C1 segment of cervical spinal cord (tissue), 14 donors: ENCODE data around the gene SPATA3.
"Not testable (repeated sequence)": the region's sequence is repeated elsewhere in the genome, so short reads cannot be mapped to it uniquely, and the experiment has no call there.

ENCODE experiments used
- DNase-seq, 14 donors: peaks; one replicate each; lab custom pipeline; 2025; lab: John Stamatoyannopoulos, UW

Gene SPATA3

DNA sequence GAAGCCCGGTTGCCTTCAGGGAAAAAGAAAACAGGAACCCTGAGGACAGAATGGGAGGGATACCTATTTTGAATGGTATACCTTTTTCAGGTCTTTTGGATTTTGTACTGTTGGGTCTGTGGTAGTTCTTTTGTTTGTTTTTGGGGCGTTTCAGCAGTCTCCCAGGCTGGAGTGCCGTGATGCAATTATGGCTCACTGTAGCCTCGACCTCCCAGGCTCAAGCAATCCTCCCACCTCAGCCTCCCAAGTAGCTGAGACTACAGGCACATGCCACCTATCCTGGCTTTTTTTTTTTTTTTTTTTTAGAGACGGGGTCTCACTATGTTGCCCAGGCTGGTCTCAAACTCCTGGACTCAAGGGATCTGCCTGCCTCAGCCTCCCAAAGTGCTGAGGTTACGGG lies 27.6 kb upstream of the SPATA3 start:
- not testable (repeated sequence) for DNase-seq

DNA sequence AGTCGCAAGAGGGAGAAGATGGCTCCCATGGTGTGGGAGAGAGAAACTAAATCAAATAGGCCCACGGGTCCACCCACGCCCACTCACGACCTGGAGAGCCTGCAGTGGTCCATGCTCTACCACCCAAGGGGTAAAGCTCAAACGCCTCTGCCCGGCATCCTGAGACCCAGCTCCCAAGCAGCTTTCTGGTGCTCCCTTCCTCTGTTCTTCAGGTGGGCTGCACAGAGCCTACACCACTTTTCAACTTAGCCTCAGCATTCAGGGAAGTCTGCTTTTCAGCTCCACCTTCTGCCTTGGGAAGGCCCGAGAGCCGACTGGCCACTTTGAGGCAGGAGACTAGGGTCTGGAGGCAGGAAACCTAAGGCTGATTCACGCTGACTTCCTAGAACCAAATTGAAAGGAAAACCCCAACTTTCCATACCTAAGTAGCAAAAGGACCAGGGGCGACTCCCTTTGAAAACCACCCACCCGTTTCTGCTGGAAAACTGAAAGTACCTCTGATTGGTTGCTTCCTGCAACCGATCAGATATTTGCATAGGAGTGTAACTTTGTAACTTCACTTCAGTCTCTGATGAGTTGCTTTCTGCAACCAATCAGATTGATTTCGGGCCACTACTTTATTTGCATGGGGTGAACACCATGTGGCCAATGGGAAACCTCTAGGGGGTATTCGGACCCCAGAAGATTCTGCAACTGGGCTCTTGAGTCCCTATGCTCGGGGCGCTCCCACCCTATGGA lies 26.8 kb upstream of the SPATA3 start:
- no peak for DNase-seq

DNA sequence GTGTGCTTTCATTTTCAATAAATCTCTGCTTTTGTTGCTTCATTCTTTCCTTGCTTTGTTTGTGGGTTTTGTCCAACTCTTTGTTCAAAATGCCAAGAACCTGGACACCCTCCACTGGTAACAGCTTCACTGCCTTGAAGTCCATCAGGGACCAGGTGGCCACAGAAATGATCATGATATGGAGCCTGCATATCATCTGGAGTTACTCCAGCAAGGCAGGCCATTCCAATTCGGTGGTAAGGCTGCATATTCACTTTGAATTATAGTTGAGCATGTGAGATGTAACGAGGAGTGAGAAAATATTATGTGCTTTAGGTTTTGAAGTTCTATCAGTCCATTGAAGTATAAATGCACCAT lies 26.3 kb upstream of the SPATA3 start:
- DNase-seq = no peak

DNA sequence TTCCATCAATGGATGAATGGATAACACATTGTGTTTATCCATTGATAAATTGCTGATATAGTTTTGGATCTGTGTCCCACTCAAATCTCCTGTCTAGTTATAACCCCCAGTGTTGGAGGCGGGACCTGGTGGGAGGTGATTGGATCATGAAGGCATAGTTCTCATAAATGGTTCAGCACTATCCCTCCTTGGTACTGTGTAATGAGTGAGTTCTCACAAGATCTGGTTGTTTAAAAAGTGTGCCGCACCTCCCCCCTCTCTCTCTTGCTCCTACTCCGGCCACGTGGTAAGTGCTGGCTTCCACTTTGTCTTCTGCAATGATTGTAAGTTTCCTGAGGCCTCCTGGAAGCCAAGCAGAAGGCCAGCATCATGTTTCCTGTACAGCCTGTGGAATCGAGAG lies 23.9 kb upstream of the SPATA3 start:
- DNase-seq = no peak

DNA sequence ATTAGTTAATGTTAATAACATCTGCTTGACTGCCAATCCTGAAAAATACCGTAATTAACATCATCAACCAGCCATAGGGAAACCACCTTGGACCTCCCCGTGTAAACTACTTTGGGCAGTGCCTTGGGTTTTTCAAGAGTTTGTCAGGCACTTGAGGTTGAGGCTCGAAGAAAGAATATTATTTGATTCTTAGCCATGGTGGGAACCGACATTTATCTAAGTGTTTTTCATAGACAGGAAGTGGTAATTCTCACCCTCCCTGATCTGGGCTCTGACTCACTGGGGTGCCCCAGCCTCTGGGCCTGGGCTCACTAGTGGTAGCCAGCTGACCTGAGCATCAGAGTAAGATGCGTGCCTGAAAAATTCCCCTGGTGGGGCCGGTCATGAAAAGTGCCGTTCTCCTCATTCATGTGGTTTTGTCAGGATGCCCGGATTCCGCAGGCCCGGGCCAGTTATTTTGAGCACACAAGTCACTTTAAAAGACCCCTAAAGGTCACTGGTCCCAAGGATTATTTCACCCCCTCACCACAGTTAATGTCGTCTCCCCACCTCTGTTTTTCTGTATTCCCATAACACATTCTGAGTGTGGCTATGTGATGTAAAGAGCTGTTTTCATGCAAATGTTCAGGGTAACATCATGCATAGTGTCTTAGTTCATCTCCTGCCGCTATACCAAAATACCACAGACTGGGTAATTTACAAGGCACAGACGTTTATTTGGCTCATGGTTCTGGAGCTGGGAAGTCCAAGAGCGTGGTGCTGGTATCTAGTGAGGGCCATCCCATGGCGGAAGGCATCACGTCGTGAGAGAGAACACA lies 21.6 kb upstream of the SPATA3 start:
- DNase-seq = no peak

DNA sequence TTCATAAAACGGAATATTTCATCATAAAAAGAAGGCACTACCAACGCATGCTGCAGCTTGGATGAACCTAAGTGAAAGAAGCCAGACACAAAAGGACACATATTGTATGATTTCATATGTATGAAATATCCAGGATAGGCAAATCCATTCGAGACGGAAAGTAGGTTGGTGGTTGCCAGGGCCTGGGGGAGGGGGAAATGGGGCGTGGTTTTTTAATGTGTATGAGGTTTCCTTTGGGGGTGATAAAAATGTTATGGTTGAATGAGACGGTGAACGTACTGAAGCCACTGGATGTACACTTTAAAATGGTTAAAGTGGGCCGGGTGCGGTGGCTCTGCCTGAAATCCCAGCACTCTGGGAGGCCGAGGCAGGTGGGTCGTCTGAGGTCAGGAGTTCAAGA lies 20.0 kb upstream of the SPATA3 start:
- DNase-seq = no peak

DNA sequence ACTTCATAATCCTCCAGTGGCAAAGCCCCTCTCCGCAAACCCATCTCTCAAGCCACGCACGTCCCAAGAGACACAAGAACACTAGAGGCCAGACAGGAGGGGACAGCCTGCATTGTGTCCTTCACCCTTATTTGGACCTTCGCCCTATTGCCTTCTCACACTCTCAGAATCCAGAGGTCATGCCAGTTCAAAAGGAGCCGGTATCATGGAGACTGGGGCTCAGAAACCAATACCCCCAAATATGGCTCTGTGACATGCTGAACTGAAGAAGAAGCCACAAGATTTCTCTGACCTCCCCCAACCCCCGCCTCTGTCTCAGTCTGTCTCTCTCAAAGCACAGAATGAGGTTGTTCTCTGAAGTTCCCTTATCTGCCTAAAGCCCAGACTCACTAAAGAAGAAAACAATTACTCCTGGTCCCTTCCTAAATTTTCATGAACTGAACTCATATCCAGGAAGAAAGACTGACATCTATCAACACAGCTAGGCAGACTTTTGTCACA lies 19.2 kb upstream of the SPATA3 start:
- DNase-seq = no peak

DNA sequence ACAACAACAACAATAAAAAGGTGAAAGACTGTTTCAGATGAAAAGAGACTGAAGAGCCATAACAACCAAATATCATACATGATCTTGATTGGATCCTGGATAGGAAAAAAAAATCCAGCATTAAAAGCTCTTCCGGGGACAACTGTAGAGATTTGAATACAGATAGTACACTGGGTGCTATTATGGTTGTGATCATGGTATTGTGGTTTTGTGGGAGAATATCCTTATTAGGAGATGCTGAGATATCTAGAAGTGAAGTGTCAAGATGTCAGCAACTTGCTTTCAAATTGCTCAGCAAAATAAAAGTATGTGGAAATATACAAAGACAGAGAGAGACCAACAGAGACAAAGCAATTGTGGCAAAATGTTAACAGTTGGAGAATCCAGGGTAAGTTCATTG lies 15.5 kb upstream of the SPATA3 start:
- no peak for DNase-seq

DNA sequence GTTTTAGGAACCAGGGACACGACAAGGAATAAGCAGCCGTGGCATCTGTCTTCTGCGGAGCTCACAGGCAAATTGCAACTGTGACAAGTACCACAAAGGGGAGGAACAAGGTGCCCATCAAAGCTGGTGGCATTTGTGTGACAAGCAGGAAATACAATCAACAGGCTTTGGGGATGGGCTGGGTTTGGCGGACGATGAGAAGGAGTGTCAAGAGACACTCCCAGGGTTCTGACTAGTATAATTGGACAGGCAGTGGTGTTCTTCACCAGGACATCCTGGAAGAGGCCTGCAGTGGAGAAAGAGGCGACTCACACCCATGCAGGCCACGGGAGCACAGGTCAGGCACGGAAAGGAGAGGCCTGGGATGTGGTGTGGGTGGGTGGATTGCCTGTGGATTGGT lies 14.2 kb upstream of the SPATA3 start:
- DNase-seq = no peak

DNA sequence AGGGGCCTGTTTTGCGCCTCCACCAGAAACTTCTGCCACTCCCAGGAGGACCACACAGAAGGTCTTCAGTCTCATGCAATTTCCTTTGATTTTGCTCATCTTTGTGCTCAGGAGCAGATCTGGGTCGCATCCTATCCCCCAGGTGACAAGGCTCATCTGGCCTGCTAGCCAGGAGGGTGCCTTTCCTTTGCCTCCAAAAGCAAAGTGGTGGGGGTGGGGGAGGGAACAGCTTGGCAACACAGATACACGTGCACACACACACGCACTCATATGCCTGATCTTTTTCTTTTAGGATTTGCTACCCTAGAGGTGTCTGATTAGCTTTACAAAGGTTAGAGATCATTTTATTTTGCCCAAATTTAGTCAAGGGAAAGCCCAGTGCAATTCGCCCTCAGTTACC lies 13.8 kb upstream of the SPATA3 start:
- no peak for DNase-seq

DNA sequence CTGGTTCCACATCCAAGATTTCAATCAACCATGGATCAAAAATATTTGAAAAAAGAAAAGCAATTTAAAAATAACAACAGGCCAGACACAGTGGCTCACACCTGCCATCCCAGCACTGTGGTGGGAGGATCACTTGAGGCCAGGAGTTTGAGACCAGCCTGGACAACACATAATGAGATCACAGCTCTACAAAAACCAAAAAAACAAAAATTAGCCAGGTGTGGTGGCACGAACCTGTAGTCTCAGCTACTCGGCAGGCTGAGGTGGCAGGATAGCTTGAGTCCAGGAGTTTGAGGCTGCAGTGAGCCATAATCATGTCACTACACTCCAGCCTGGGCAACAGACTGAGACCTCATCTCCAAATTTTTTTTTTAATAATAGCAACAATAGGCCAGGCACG lies 13.4 kb upstream of the SPATA3 start:
- DNase-seq = no peak

DNA sequence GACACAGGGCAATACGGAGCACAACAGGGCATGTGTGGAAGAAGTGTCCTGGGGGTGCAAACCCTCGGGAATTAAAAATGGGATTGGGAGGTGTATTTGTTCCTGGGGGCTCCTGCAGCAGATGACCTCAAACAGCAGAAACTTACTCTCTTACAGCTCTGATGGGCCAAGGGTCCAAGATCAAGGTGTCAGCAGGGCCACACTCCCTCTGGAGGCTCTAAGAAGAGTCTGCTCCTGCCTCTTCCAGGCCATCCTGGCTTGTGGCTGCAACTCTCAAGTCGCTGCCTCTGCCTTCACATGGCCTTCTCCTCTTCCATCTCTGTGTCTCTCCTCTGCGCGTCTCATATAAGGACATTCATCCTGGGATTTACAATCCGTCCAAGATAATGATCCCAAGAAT lies 12.4 kb upstream of the SPATA3 start:
- no peak for DNase-seq

DNA sequence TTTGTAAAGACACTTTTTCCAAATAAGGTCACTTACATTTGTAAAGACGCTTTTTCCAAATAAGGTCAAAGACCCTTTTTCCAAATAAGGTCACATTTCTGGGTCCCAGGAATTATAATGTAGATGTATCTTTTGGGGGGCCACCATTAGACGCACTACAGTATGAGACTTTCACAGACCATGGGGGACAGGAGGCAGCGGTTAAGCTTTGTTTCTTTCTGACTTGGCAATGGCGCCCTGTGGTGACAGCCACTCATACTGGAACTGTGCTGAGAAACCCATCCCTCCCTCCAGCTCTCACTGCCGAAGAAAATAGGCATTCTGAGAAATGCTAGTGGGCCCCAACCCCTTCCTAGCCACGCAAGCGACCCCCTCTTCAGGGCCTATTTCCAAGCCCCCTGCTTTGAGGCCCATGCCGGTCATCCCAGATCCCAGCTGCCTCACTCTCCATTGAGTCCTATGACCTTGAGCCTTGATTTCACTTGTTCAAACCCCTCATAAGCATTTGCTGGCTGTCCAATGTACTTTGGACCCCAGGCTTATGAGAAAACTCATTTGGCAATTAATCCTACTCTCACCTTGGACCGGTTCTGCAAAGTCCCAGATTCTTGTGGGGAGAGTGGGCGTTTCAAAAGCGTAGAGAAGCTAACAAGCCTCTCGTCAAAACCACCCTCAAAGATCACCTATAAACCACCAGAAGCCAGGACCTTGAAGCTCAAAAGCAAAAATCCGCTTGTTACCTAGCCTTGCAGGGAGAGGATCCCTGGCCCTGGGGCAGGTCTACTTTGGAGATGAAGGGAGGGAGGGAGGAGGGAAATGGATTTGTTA lies 11.3 kb upstream of the SPATA3 start:
- DNase-seq = no peak

DNA sequence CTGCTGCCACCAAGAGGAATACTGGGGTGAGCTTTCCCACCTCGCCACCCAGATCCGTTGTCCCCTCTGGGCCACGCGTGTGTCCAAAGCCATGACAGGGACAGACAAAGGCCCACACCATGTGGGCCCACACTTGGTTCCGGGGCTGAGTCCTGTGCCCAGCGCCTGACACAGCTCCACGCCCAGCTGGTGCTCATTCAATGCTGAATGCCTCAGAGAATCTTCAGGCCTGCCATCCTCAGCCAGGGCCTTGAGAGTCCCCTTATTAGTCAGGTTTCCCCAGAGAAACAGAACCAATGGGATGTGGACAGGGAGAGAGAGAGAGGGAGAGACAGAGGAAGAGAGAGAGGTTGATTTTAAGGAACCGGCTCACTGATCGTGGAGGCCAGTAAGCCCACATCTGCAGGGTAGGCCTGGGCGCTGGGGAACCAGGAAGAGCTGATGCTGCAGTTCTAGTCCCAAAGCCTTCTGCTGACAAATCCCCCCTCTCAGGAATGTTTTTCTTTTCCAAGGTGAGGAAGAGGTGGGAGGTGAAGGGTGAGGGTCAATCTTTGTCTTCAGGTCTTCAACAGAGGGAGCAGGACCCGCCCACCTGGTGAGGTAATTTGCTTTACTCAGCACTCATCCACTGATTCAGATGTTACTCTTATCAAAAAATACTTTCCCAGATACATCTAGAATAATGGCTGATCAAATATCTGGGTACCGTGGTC lies 10.2 kb upstream of the SPATA3 start:
- DNase-seq = no peak

DNA sequence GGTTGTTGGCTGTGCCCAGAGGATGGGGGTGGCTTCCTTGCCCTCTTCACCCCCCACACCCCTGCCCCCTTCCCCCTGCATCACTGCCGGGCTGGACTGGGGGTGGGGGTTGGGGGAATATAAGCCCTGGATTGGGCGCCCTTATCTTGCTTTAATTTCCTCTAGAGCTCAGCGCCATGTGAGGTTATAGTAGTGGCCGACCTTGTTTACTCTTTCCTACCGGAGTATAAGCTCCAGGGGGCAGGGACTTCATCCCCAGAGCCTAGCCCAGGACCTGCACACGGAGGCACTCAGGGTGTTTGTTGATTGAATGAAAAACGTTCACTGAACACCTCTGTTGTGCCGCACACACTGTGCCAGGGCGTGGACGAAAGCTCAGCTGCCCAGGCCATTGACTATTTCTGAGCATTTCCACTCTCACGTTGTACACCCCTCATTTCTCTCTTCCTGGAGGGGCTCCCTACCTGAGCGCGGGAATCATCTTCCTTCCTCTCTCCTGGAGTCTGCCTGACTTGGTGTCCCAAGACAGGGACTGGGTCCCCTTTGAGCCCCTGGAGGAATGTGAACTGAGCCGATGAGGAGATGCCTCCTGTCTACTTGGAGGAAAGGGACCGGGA lies 9.3 kb upstream of the SPATA3 start:
- DNase-seq = no peak

DNA sequence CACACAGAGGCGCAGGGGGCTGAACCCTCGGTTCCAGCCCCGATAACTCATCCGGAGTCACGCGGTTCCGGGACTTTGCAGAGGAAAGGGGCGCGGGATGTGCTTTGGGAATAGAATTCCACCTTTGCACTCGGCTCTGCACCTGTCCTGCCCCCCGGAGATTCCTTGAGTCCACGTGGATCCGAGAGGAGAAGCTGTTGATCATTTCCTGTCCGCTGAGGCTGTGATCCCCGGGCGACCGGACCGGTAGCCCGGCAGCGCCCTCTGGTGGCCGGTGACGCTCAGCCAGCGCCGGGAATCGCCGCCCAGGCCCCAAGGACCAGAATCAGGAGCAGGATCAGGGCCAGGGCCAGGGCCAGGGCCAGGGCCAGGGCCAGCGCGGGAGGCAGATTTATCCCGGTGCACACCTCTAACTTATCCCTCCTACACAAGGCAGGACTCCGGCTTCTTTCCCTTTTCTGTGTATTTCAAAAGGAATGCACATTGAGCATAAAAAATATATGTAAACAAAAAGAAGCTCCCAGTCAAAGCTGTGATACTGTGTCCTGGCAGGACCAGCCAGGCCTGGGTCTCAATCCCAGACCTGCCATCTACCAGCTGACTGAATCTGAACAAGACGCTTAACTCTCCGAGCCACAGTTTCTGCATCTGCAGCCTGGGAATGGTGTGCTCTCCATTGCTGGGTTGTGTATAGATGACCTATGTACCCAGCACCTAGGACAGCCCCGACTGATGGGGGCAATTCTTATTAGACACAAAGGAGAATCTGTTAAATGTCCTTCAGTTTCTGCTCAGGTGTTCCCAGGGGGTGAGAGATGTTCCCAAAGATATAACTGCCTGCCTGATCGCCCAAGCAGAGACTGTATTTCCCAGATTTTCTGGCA lies 8.5 kb upstream of the SPATA3 start:
- peak in 13 of 14 donors; percentile 17 to 87 (median 61) for DNase-seq

DNA sequence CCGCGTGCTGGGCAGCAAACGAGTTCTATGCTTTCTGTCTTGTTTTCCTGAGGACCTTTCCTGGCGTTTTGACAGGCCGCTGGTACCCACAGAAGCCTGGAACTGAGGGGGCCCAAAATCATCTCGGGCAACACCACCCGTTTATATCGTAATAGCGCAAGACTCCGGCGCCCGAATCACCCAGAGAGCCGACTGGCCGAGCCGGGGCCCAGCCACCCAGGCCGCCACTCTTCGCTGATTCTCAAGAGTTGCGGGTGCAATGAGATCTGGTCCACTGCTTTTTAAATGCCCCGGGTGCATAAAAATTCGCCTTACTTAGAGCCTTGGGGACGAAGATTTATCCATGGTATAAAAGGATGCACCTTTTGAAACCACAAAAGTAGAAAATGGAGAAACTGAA lies 6.2 kb upstream of the SPATA3 start:
- no peak for DNase-seq

DNA sequence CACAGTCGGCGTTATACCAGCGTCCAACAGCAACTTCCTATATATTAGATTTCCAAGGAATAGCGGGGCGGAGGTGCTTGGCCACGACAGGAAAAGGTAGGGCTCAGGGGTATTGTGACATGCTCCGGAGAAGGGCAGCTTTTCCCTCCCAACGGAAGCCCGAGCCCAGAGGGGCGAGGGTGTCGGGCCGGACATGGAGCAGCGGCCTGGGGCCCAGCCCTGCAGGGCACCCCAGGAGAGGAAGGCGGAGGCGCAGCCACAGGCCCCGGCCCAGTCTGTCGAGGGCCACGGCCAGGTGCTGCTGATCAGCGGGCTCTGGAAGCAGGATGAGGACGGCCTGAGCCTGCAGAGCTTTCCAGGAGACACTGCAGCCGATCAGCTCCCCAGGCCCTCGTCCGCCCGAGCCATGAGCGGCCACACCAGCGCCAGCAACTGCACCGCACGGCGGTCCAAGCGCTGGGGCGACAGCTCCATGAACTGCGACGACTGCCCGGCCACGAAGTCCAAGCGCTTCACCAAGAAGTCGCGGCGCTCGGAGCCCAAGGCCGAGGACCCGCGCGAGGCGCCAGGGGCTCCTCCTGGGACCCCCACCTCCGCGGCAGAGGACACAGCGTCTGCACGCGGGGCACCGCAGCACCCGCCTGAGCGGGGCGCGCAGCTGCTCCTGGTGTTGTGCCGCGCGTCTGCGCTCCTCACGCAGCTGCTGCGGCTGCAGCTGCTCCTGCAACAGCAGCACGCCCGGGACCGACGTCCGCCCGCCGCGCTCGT lies 5.6 kb upstream of the SPATA3 start:
- no peak for DNase-seq

DNA sequence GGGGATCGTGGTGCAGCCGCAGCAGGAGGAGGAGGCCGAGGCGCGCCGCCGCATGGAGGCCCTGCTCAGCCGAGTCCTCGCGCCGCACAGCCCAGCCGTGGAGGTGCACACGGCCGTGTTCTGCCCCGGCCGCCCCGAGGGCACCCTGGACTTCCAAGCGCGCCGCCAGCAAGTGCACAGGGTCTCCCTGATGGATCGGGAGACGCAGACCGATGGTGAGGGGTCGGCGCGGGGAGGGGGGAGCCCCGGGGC lies 5.1 kb upstream of the SPATA3 start:
- DNase-seq = no peak

DNA sequence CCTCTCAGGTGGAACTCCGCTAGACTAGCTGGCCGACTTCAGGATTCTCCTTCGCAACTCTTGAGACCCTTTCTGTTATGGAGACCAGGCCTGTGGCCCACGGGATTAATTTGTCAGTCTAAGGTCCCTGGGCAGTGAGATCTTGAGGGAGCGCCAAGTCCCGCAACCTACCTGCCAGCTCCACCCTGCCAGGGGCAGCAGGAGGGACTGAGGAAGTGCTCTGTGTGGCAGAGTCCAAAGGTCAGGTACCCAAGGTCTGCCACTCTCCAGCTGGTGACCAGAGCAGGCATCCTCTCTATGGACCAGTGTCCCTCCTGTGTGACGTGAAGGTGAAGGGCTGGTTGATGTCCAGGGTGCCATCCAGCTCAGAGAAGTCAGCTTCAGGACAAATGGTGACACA lies 4.3 kb upstream of the SPATA3 start:
- no peak for DNase-seq
